HL-60 (cell line): Measurements from ENCODE around the gene PLOD1.

Experiments
- DNase-seq, 2 experiments: peaks; one replicate each; pipeline ENCODE4 v3.0.0-alpha.2; 2010 to 2020; ENCODE audit warnings: low read depth in 1 of 2, low spot score in 1 of 2
- H3K27ac ChIP-seq: fragments of 250-450 bp; sonication (Bioruptor Pico); replicated peaks from 2 replicates; pipeline ENCODE4 v1.5.1; 2020; ENCODE audit warnings: mild to moderate bottlenecking, moderate library complexity
- H3K27me3 ChIP-seq: fragments of 250-450 bp; sonication (Bioruptor Pico); 2 replicates; pipeline ENCODE4 v1.5.1; 2021; ENCODE audit warnings: mild to moderate bottlenecking, moderate library complexity; ENCODE audit not compliant: insufficient read depth, poor library complexity, severe bottlenecking
- H3K4me3 ChIP-seq: replicated peaks from 2 replicates; pipeline ENCODE4 v1.5.1; 2011; ENCODE audit warnings: mild to moderate bottlenecking, control low read depth, low read length; ENCODE audit not compliant: insufficient read depth
- GABPA ChIP-seq: IDR thresholded peaks from 2 replicates; pipeline ENCODE4 v1.6.1; 2012; ENCODE audit warnings: low read depth
- POLR2AphosphoS5 ChIP-seq: IDR thresholded peaks from 2 replicates; pipeline ENCODE4 v1.6.1; 2012; ENCODE audit warnings: low read depth
- SPI1 ChIP-seq: IDR thresholded peaks from 2 replicates; pipeline ENCODE4 v1.6.1; 2012; ENCODE audit warnings: low read depth, mild to moderate bottlenecking, borderline replicate concordance
- long read RNA-seq: library from polyadenylated mRNA; unstranded; transcript quantifications from one replicate; pipeline ENCODE4 v2.0.0, GENCODE V29; 2020
- TF ChIP-seq, protein P1 (sequence below): IDR thresholded peaks from 2 replicates; pipeline ENCODE4 v1.6.1; 2012; ENCODE audit warnings: low read depth; ENCODE audit not compliant: insufficient replicate concordance
- TF ChIP-seq, protein P2 (sequence below): IDR thresholded peaks from one replicate; pipeline ENCODE4 v1.5.1; 2011; ENCODE audit warnings: low read length, control low read depth, inconsistent platforms; ENCODE audit not compliant: insufficient read depth

Gene PLOD1
- long read RNA-seq, transcript PLOD1-201 (19 exons, 2,940 nt) = major isoform, 234 of 262 reads
- long read RNA-seq, partial matches to known transcripts = 16 of 262 reads
- long read RNA-seq, other reads (novel, unspliced or antisense) = 12 of 262 reads

DNA sequence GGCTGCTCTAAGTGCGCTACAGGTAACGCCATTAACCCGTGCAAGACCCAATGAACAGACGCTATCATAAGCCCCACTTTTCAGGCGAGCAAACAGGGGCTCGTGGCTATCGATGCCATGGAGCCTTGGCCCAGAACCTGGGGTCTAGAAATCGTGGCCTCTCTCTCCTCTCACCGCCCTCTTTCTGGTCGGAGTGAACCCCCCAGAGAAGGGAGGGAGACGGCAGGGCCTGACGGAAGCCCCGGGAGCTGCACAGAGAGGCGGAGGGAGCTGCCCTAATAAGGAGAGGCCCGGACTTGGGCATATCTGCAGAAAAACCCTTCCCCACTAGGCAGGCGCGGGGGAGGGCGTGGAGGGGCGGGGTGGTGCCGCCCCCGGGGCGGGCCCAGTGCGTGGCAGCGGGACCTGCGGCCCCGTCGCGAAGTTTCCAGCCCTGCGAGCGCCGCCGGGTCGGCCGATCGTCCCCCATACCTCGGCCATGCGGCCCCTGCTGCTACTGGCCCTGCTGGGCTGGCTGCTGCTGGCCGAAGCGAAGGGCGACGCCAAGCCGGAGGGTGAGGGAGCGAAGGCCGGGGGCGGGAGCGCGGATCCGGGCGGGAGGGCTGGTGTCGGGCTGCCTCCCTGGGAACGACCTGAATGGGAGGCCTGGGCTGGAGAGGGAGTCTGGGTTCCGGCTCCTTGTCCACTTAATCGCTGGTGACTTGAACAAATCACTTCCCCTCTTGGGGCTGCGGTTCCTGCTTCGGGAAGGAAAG is at the start of gene PLOD1:
PLOD1 (plus strand) TSS at position 416 of the 755 bp plus-strand sequence; CDS start at position 479, 63 bp downstream.
- TF ChIP-seq SPI1 (peak; percentile 92), POLR2AphosphoS5 (peak; percentile 67; the same call in 1 of the 2 replicates), GABPA (no peak)
- TF ChIP-seq, protein P1, sequence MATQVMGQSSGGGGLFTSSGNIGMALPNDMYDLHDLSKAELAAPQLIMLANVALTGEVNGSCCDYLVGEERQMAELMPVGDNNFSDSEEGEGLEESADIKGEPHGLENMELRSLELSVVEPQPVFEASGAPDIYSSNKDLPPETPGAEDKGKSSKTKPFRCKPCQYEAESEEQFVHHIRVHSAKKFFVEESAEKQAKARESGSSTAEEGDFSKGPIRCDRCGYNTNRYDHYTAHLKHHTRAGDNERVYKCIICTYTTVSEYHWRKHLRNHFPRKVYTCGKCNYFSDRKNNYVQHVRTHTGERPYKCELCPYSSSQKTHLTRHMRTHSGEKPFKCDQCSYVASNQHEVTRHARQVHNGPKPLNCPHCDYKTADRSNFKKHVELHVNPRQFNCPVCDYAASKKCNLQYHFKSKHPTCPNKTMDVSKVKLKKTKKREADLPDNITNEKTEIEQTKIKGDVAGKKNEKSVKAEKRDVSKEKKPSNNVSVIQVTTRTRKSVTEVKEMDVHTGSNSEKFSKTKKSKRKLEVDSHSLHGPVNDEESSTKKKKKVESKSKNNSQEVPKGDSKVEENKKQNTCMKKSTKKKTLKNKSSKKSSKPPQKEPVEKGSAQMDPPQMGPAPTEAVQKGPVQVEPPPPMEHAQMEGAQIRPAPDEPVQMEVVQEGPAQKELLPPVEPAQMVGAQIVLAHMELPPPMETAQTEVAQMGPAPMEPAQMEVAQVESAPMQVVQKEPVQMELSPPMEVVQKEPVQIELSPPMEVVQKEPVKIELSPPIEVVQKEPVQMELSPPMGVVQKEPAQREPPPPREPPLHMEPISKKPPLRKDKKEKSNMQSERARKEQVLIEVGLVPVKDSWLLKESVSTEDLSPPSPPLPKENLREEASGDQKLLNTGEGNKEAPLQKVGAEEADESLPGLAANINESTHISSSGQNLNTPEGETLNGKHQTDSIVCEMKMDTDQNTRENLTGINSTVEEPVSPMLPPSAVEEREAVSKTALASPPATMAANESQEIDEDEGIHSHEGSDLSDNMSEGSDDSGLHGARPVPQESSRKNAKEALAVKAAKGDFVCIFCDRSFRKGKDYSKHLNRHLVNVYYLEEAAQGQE = peak; percentile 27
- TF ChIP-seq, protein P2, sequence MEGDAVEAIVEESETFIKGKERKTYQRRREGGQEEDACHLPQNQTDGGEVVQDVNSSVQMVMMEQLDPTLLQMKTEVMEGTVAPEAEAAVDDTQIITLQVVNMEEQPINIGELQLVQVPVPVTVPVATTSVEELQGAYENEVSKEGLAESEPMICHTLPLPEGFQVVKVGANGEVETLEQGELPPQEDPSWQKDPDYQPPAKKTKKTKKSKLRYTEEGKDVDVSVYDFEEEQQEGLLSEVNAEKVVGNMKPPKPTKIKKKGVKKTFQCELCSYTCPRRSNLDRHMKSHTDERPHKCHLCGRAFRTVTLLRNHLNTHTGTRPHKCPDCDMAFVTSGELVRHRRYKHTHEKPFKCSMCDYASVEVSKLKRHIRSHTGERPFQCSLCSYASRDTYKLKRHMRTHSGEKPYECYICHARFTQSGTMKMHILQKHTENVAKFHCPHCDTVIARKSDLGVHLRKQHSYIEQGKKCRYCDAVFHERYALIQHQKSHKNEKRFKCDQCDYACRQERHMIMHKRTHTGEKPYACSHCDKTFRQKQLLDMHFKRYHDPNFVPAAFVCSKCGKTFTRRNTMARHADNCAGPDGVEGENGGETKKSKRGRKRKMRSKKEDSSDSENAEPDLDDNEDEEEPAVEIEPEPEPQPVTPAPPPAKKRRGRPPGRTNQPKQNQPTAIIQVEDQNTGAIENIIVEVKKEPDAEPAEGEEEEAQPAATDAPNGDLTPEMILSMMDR = no peak
- H3K4me3 ChIP-seq = peak within 1 kb of the TSS; percentile 76
- peak within 1 kb of the TSS; percentile 65 for H3K27ac ChIP-seq
- peak; percentile 75 to 89 for DNase-seq
- no peaks in the 10 kb centered on the region for H3K27me3 ChIP-seq

DNA sequence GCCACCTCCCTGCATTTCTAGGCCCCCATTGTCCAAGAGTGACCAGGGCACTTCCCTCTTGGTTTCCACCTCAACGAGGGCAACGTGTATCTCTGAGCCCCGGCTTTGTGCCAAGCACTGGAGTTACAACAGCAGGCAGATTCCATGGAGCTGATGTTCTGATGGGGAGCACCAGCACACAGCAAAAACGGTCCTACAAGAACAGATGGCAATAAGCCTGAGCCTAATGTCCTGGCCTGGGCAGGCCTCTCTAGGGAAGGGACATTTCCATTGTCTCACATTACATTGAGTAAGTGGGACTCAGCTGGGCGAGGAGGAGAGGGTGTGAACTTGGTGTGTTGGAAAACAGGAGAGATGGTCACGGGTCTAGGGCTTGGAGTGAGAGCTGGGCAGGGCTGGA is 48.6 kb upstream of the PLOD1 start:
- H3K27me3 ChIP-seq = no peaks in the 10 kb centered on the region
- H3K4me3 ChIP-seq = no peak overlapping the region
- H3K27ac ChIP-seq = no peak overlapping the region
- no peak for TF ChIP-seq POLR2AphosphoS5
- TF ChIP-seq SPI1 = no peak
- TF ChIP-seq GABPA = no peak
- TF ChIP-seq, protein P1 = no peak
- TF ChIP-seq, protein P2 = no peak
- DNase-seq = no peak

DNA sequence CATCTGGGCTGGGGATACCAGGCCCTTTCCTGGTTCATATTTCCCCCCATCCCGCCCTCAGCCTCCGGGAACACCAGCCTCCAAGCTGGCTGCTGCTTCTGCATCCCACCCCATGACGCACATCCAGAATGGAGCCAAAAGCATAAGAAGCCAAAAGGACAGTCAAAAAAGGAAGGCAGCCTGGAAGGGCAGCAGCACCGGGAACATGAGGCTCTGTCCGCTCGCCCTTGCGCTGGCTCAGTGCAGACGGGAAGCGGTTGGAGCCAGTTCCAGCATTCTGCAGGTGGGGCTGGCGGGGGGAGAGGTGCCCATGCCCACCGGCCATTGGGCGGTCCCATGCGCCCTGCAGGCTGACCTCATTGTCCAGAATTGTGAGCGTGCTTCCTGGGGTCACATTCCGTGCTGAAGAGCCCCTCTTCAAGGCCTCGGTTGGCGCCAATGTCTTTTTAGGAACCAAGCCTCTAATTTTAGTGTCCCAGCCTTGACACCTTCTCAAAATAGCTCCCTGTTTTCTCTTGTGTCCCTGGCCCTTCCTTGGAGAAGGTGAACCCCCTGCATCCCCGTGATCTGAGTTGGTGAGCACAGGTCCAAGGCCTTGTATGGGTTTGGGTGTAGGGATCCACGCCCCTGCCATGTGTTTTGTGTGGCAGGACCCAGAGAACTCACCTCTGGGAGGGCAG is 47.4 kb upstream of the PLOD1 start:
- TF ChIP-seq, protein P2 = no peak
- TF ChIP-seq SPI1 (no peak), GABPA (no peak), POLR2AphosphoS5 (no peak)
- TF ChIP-seq, protein P1 = no peak
- no peaks in the 10 kb centered on the region for H3K27me3 ChIP-seq
- DNase-seq = no peak
- H3K4me3 ChIP-seq = no peak overlapping the region
- no peak overlapping the region for H3K27ac ChIP-seq
